Hematopoietic multipotent progenitor cell treated with erythropoietin and hydrocortisone succinate and interleukin-3 and kit ligand, for 8 days (in vitro differentiated cells): ENCODE data around the gene LRRC25.
"Not testable (repeated sequence)": the region's sequence is repeated elsewhere in the genome, so short reads cannot be mapped to it uniquely, and the experiment has no call there.

Experiments used
- DNase-seq: peaks from one replicate; pipeline ENCODE4 v3.0.0-alpha.2; 2015

The LRRC25 gene

DNA sequence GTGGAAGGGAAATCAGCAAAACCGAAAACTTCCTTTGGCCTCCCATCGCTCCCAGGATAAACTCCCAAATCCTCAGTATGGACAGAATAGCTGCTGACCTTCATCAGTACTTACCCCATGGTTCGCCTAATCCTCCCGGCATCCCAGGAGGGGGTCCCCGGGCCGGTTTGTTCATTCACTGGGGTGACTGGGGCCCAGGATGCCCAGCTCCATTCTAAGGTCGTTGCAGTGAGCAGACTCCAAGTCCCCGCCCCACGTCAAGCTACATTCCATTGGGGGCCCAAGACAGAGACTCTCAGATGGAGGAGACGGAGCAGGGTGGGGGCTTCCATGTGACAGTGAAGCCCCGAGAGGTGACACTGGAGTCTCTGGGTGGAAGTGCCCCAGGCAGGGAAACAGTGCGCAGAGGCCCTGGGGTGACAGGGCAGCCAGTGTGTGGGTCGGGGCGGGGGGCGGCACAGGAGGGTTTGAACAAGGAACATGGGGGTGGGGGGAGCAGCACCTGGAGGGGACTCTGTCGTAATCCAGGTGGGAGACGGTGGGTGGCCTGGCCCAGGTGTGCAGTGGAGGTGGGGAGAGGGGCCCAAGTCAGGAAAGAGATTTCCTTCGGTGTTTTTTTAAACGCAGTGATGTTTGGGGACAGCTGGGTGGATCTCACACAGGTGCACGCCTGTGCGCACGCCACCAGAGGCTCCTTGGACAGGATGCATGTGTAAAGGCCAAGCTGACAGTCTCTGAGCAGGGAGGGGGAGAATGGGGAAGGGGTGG lies 26.9 kb upstream of the LRRC25 start:
- DNase-seq: no peak

DNA sequence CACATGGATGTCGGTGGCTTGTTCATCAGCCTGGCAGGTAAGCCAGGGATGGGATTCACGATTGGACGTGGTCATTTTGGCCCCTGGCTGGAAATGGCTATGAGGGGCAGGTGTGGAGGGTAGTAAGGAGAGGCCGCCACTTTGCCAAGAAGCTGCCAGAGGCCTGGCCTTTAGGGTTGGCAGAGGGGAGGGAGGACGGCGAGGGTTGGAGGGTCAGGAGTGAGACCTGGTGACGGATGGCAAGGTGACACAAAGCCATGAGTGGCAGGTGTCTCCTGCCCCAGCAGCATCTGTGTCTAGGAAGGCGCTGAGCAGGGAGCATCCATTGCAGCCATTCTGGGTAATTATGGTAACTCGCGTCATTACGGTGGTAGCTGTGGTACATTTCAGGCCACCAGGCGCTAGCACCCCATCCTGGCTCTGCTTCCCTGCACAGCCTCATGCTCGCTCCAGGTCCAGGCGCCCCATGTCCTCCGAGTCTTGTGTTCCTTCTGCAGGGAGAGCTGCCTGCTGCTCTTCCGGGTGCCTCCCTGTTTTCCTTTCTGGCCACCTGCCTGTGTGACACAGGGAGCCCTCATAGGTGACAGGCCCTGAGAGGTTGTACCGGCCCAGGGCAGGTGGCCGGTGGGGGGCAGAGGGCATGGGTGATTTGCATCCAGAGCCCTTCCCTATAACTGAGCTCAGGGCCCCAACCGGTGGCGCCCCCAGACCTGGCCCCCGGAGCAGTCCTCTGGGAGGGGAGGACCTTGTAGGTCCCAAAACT lies 26.0 kb upstream of the LRRC25 start:
- no peak for DNase-seq

DNA sequence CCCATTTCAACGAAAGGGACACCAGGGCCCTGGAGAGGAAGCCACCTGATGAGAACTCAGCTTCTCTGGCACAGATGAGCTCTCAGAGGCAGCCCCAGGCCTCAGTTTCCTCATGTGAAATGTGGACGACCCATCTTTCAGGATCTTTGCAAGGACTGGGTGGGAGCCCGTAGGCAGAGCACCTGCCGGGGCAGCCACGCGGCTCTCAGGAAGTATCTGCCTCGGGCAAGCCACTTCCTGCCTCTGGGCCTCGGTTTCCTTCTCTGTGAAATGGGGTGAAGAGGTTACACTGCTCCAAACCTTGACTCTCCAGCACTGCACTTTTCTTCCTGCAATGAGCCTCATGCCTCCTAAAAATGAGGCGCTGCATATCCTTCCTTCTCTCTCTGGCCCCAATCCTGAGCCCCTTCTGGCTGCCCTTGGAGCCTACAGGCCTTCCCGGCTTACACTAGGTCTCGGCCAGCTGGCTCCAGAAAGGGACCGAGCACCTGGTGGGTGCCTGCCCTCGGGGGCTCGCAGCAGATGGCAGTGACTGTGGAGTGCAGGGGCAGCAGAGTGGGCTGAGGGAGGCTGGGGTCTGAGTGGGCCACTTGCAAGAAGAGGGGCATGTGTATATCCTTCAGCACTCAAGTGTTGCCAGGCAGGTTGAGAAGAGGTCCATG lies 25.2 kb upstream of the LRRC25 start:
- DNase-seq: no peak

GRCh38 chr19:18421371-18421959 lies 24.0 kb upstream of the LRRC25 start:
- no peak for DNase-seq

DNA sequence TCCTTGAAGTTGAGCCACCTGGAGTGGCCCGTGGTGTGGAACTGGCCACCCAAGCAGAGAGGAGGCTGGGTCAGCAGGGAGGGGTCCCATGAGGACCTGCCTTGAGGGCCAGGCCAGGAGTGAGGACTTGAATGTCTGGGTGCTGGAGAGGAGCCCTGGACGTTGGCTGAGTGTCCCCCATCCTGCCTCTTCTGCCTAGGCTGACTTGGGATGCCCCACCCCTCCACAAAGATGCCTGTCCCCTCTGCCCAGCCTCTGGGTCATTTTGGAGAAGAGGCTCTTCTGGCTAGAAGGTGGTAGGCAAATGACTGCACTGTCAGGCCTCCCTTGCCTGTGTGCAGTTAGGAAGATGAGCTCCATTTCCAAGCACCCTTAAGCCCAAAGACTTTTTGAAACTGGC lies 23.5 kb upstream of the LRRC25 start:
- no peak for DNase-seq

GRCh38 chr19:18419699-18420460 lies 22.5 kb upstream of the LRRC25 start:
- DNase-seq: peak; percentile 66

DNA sequence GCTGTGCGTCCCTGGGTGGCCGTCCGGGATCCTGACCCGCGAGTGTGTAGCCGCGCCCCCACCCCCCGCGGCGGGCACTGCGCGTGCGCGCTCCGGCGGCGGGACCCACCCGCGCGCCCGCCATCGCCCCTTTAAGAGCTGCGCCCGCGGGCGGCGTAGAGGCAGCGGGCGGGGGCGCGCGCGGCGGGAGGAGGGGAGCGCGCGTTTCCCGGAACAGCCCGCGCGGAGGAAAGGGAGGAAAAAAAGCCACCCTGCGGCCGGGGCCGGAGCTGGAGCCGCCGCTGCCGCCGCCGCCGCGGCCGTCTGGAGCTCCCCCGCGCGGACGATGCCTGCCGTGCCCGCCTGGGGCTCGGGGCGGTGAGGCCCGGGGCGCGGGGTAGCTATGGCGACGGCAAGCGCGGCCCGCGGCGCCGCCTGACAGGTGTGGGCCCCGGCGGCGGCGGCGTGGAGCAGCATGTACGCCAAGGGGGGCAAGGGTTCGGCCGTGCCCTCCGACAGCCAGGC lies 21.8 kb upstream of the LRRC25 start, which contains the start of gene SSBP4:
SSBP4 (plus strand) TSS at position 204 of the 504 bp plus-strand sequence; CDS start at position 455, 251 bp downstream.
- DNase-seq: peak; percentile 86

DNA sequence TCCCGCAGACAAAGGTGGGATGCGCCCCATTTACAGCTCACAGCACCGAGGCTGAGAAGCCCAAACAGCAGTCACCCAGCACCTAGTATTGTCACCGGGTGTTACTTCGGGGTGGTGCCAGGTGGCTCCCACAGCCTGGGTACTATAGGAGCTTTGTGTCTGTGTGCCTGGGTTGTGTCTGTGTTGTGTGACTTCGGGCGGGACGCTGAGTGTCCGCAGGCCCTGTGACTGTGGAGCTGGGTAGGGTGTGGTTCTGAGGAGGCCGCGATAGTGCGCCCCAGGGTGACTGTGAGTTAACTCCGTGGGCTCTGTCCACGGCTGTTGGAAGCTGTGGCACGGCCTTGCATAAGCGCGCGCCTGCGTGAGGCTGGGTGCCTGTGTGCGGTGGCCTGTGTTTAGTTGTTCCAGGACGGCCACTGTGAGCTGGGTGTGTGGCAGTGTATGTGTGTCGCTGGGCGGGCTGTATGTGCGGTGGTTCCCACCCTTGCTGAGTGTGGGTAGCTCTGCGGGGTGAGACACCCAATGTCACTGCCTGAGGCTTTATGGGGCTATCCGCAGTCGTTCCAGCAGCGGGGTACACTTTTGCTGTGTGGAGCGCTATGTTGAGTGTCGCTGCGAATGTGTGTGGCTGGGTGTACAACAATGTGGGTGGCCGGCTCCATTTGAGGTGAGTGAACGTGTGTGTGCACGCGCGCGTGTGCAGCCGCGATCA lies 21.2 kb upstream of the LRRC25 start:
- DNase-seq: peak; percentile 77

GRCh38 chr19:18418029-18418482 lies 20.6 kb upstream of the LRRC25 start:
- DNase-seq: no peak

DNA sequence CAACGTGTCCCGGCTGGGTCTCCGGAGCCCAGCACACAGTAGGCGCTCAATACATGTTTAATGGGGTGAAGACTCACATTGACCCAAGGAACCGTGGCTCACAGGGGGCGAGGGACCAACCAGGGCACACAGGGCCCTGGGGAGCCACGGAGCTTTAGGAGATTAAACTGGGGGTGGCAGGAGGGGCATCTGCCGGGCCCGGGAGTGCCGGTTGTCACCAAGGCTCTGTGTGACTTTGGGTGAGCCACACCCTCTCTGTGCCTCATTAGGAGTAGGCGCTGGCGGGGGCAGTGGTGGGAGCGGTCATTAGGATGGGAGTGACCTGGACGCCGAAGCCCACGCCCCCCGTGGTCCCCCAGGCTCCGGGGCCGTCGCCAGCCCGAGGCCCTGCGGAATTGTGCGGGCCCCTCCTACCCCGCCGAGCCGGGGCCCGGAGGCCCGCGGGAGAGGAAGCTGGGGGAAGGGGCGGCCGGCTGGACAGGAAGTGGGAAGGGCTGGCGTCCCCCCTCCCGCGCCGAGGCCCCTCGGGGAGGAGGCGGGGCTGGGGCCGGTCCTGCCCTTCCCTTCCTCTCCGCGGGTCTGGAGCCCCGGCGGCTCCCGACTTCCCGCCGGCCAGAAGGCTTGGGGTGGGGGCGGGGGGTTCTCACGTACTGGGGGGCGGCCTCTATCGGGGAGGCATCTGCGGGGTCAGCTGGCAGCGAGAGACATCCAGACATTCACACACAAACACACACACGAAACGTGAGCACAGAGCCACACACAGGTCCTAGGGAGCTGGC lies 20.0 kb upstream of the LRRC25 start:
- peak; percentile 86 for DNase-seq

DNA sequence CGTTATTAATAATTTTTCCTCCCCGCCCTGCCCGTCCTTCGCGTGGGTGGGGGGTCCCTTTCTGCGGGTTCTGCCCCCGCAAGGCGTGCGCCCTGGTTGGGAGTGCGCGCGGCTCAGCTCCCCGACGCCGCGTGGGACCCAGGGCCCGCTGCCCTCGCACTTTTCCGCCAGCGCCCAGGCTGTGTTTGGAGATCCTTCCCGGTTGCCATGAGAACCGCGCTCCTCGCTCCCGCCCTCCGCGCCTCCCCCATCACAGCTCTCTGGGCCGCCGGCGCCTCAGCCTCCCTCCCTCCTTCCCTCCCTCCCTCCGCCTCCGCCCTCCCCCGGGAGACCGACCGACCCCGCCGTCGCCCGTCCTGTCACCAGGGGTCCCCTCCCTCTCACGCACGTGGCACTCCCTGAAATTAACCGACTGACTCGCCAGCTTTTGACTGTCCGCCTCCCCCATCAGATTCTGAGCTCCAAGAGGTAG lies 19.4 kb upstream of the LRRC25 start:
- peak; percentile 88 for DNase-seq

- DNase-seq: peak; percentile 85
Observed at GRCh38 chr19:18415178-18415867, 17.9 kb upstream of the LRRC25 start.

DNA sequence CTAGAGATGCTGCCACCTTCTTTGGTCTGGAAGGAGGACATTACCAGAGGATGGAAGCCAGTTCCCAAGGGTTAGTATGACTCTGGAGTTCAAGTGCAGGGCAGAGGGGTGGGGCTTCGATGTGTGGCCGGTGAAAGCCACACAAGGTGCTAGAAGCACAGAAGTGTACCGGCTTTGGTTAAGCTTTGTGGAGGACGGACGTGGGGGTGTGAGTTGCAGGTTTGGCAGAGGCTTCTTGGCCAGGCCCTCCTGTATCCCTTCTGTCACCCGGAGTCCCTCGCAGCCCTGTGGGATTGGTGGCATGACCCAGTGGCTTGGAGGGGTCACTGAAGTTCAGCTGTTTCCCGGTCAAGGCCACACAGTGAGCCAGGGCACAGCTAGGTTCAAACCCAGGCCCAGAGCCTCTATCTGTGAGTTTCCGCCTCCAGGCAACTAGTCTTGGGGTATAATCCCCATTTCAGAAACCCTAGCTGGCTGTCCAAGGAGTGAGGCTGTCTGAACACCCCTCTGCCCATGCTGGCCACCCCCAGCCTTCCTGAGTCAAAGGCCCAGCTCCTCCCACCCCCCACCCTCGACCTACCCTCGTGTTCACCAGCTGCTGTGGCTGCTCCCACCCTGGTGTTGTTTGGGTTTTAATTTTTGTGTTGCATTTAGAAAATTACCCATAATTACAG lies 17.2 kb upstream of the LRRC25 start:
- peak; percentile 42 for DNase-seq

GRCh38 chr19:18412610-18413239 lies 15.3 kb upstream of the LRRC25 start:
- DNase-seq: no peak

- DNase-seq: peak; percentile 66
Observed at GRCh38 chr19:18408053-18408476, 10.6 kb upstream of the LRRC25 start.

DNA sequence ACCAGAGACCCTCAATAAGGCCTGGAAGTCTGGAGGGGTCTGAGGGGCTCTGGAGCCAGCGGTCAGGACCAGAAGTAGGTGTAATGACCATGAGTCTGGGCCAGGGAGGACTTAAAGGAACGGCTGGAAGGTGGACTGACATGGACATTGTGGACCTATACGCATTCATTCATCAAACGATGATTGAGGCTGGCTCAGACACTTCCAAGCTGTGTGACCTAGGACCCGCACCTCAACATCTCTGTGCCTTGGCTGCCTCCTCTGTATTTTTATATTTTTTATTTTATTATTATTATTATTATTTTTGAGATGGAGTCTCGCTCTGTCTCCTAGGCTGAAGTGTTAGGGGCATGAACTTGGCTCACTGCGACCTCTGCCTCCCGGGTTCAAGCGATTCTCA lies 9.3 kb upstream of the LRRC25 start:
- no peak for DNase-seq

DNA sequence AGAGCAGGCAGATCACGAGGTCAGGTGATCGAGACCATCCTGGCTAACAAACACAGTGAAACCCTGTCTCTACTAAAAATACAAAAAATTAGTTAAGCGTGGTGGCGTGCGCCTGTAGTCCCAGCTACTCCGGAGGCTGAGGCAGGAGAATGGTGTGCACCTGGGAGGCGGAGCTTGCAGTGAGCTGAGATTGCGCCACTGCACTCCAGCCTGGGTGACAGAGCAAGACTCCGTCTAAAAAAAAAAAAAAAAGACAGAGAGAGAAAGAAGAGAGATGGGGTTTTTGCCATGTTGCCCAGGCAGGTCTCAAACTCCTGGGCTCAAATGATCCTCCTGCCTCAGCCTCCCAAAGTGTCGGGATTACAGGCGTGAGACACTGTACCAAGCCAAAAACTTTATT lies 8.3 kb upstream of the LRRC25 start:
- not testable (repeated sequence) for DNase-seq

- not testable (repeated sequence) for DNase-seq
Observed at GRCh38 chr19:18402455-18403248, 5.2 kb upstream of the LRRC25 start.
